IMR-90 (cell line): Measurements from ENCODE around the gene OPALIN. TPM values are rescaled to one million over a fixed set of nuclear protein-coding genes. Genes with fewer than 3 reads are reported as not detected.

ENCODE experiments used
- ATAC-seq: fragments of 200-7000 bp; cut with Tn5 transposase; 2 replicates; pipeline ENCODE4 v1.9.1; 2020; ENCODE audit warnings: low read depth, mild to moderate bottlenecking, moderate library complexity
- BruUV-seq: library from RNA; stranded (reverse); fragments of 400-500 nt; replicated peaks from 2 replicates; lab custom pipeline; 2021; lab: Mats Ljungman, UMichigan
- CTCF ChIA-PET: fragments of 300-600 bp; formaldehyde crosslinking; extraction: SDS; loops from one replicate; lab custom pipeline; 2021; ENCODE audit warnings: antibody characterized with exemption; lab: Yijun Ruan, JAX
- POLR2A ChIA-PET: fragments of 300-600 bp; sonication (Branson Sonifier 250); formaldehyde crosslinking; loops from one replicate; lab custom pipeline; 2022; ENCODE audit warnings: antibody characterized with exemption; ENCODE audit not compliant: unreplicated experiment; lab: Charles Lee
- DNase-seq: peaks from one replicate; pipeline ENCODE4 v3.0.0; 2013
- H2AFZ ChIP-seq: replicated peaks from 2 replicates; pipeline ENCODE3; 2013; ENCODE audit warnings: low read length, mild to moderate bottlenecking; ENCODE audit not compliant: poor library complexity
- H2AK5ac ChIP-seq: 2 replicates; pipeline ENCODE4 v1.6.1; 2013; ENCODE audit warnings: low read depth, low read length, inconsistent platforms
- H2AK9ac ChIP-seq: replicated peaks from 2 replicates; pipeline ENCODE3; 2013; ENCODE audit warnings: mild to moderate bottlenecking, low read depth, low read length, moderate library complexity; ENCODE audit not compliant: poor library complexity
- H2BK120ac ChIP-seq: 2 replicates; pipeline ENCODE4 v1.6.1; 2013; ENCODE audit warnings: low read depth, low read length, inconsistent platforms
- H2BK15ac ChIP-seq: 3 replicates; pipeline ENCODE4 v1.6.1; 2013; ENCODE audit warnings: low read depth, low read length, inconsistent platforms
- H2BK20ac ChIP-seq: 2 replicates; pipeline ENCODE4 v1.6.1; 2013; ENCODE audit warnings: low read depth, mild to moderate bottlenecking, inconsistent platforms, low read length, moderate library complexity
- H2BK5ac ChIP-seq: 2 replicates; pipeline ENCODE4 v1.6.1; 2013; ENCODE audit warnings: mild to moderate bottlenecking, low read depth, low read length, inconsistent platforms; ENCODE audit not compliant: poor library complexity, severe bottlenecking
- H3K14ac ChIP-seq: replicated peaks from 2 replicates; pipeline ENCODE4 v1.6.1; 2013; ENCODE audit warnings: low read depth, low read length, inconsistent platforms
- H3K18ac ChIP-seq: 2 replicates; pipeline ENCODE4 v1.6.1; 2013; ENCODE audit warnings: low read depth, low read length, control low read depth
- H3K23ac ChIP-seq: 2 replicates; pipeline ENCODE4 v1.6.1; 2013; ENCODE audit warnings: low read depth, low read length, inconsistent platforms
- H3K27ac ChIP-seq: 2 replicates; pipeline ENCODE4 v1.5.1; 2013; ENCODE audit warnings: mild to moderate bottlenecking, control low read depth, low read length; ENCODE audit not compliant: insufficient read depth
- H3K27me3 ChIP-seq: 2 replicates; pipeline ENCODE4 v1.6.1; 2013; ENCODE audit warnings: low read length; ENCODE audit not compliant: control insufficient read depth, insufficient read depth
- H3K36me3 ChIP-seq: 2 replicates; pipeline ENCODE4 v1.6.1; 2013; ENCODE audit warnings: low read length, mixed read lengths; ENCODE audit not compliant: control insufficient read depth, insufficient read depth
- H3K4ac ChIP-seq: 2 replicates; pipeline ENCODE4 v1.6.1; 2013; ENCODE audit warnings: low read depth, low read length, inconsistent platforms
- H3K4me1 ChIP-seq: 2 replicates; pipeline ENCODE4 v1.6.1; 2013; ENCODE audit warnings: low read length, mixed read lengths; ENCODE audit not compliant: control insufficient read depth, insufficient read depth
- H3K4me2 ChIP-seq: 2 replicates; pipeline ENCODE4 v1.6.1; 2013; ENCODE audit warnings: low read depth, mild to moderate bottlenecking, control low read depth, low read length, moderate library complexity
- H3K4me3 ChIP-seq: 2 replicates; pipeline ENCODE4 v1.5.1; 2013; ENCODE audit warnings: low read depth, mild to moderate bottlenecking, control low read depth, low read length, moderate library complexity; ENCODE audit not compliant: insufficient read depth
- H3K56ac ChIP-seq: 2 replicates; pipeline ENCODE4 v1.6.1; 2013; ENCODE audit warnings: low read length, inconsistent platforms; ENCODE audit not compliant: insufficient read depth; ENCODE audit errors: extremely low read depth
- H3K79me1 ChIP-seq, 2 experiments: 2 replicates each; pipeline ENCODE4 v1.6.1; 2013; ENCODE audit warnings: low read length in 2 of 2, inconsistent platforms in 1 of 2, low read depth in 1 of 2
- H3K9ac ChIP-seq: 2 replicates; pipeline ENCODE4 v1.6.1; 2013; ENCODE audit warnings: low read depth, low read length, control low read depth
- H3K9me1 ChIP-seq: 2 replicates; pipeline ENCODE4 v1.6.1; 2013; ENCODE audit warnings: low read length, inconsistent platforms; ENCODE audit not compliant: insufficient read depth
- H3K9me3 ChIP-seq: 2 replicates; pipeline ENCODE4 v1.6.1; 2013; ENCODE audit warnings: low read length; ENCODE audit not compliant: control insufficient read depth, insufficient read depth
- H4K20me1 ChIP-seq: 2 replicates; pipeline ENCODE4 v1.6.1; 2013; ENCODE audit warnings: low read length, inconsistent platforms; ENCODE audit not compliant: insufficient read depth
- H4K5ac ChIP-seq: 2 replicates; pipeline ENCODE4 v1.6.1; 2013; ENCODE audit warnings: mild to moderate bottlenecking, low read depth, low read length, control low read depth
- H4K8ac ChIP-seq, 2 experiments: 2 replicates each; pipeline ENCODE4 v1.6.1; 2013; ENCODE audit warnings: low read depth in 2 of 2, low read length in 2 of 2, control low read depth in 1 of 2, inconsistent platforms in 1 of 2
- H4K91ac ChIP-seq: 2 replicates; pipeline ENCODE4 v1.6.1; 2013; ENCODE audit warnings: low read depth, low read length, inconsistent platforms; ENCODE audit not compliant: insufficient read depth
- BHLHE40 ChIP-seq: fragments of 150-350 bp; IDR thresholded peaks from 2 replicates; pipeline ENCODE4 v1.6.1; 2016; ENCODE audit warnings: mild to moderate bottlenecking, low read depth, low read length
- CTCF ChIP-seq: conservative IDR thresholded peaks from 2 replicates; pipeline ENCODE4 v1.5.1; 2012; ENCODE audit warnings: mild to moderate bottlenecking, low read depth, low read length, improper control_type of control experiment
- MXI1 ChIP-seq: IDR thresholded peaks from 2 replicates; pipeline ENCODE4 v1.6.1; 2012; ENCODE audit warnings: low read depth, mild to moderate bottlenecking, low read length, moderate library complexity, borderline replicate concordance
- NFE2L2 ChIP-seq: fragments of 150-350 bp; IDR thresholded peaks from 2 replicates; pipeline ENCODE4 v1.6.1; 2016; ENCODE audit warnings: low read depth, mild to moderate bottlenecking, low read length
- POLR2A ChIP-seq: IDR thresholded peaks from 2 replicates; pipeline ENCODE4 v1.6.1; 2012; ENCODE audit warnings: mild to moderate bottlenecking, low read depth, low read length
- RAD21 ChIP-seq: IDR thresholded peaks from 2 replicates; pipeline ENCODE4 v1.6.1; 2012; ENCODE audit warnings: low read length, improper control_type of control experiment
- SMC3 ChIP-seq: fragments of 150-350 bp; IDR thresholded peaks from 2 replicates; pipeline ENCODE4 v1.6.1; 2016; ENCODE audit warnings: low read depth, mild to moderate bottlenecking, antibody characterized with exemption, low read length, moderate library complexity
- WGBS, 2 experiments: methylation state at CpG; one replicate each; pipeline versions ENCODE4 v1.1.5 to v1.1.7; 2013; ENCODE audit warnings: missing lambda C conversion rate in 2 of 2; ENCODE audit not compliant: insufficient read length in 1 of 2; ENCODE audit errors: extremely low coverage in 2 of 2; 5-methylcytosine and 5-hydroxymethylcytosine counted together
- dilution Hi-C: fragments of 300-500 bp; cut with HindIII; formaldehyde crosslinking; loops from one replicate; pipeline ENCODE4 v1.14.3; 2018; ENCODE audit warnings: low sequenced_read_pairs; ENCODE audit not compliant: unreplicated experiment
- in situ Hi-C: fragments of 300-500 bp; cut with MboI; formaldehyde crosslinking; loops from 3 replicates; pipeline ENCODE4 v1.14.3; 2019; ENCODE audit warnings: low sequenced_read_pairs, inconsistent platforms, mixed read lengths
- intact Hi-C: fragments of 100-400 bp; cut with micrococcal nuclease; formaldehyde crosslinking; loops from 2 replicates; pipeline ENCODE4 v1.10.0; 2022
- polyA plus RNA-seq, 3 experiments: library from polyadenylated mRNA; depleted of rRNA; stranded (reverse); fragments of >200 nt; gene quantifications; 2 replicates each; pipeline ENCODE4 v1.2.3, GENCODE V29; 2012; ENCODE audit warnings: low replicate concordance in 1 of 3
- total RNA-seq: library from RNA; depleted of rRNA; stranded (reverse); fragments of >200 nt; gene quantifications from 2 replicates; pipeline ENCODE4 v1.2.3, GENCODE V29; 2012

OPALIN gene
- total and polyA plus RNA-seq, 2 of the 4 experiments (the other 2 are of a cell fraction): not detected

GRCh38 chr10:96389785-96390184, 31.0 kb upstream of the OPALIN start:
- H3K9ac ChIP-seq: no peak overlapping the region
- no peak overlapping the region for H2BK15ac ChIP-seq
- H2BK20ac ChIP-seq: no peak overlapping the region
- TF ChIP-seq RAD21 (no peak), POLR2A (no peak), CTCF (no peak), BHLHE40 (no peak), MXI1 (no peak), SMC3 (no peak), NFE2L2 (no peak)
- ChIA-PET POLR2A (no interaction called here), CTCF (interaction anchor here (0.6 kb wide), 1 partner anchor 176 kb away, joined by 9 read pairs; no protein-coding TSS in a partner anchor)
- no peak for DNase-seq
- no peak overlapping the region for H2BK5ac ChIP-seq
- in situ Hi-C loops: loop anchor here (10.0 kb wide), 1 partner anchor 125 kb away; the partner anchor contains the start of gene TLL2
- no peaks in the 10 kb centered on the region for H3K36me3 ChIP-seq
- no peak for ATAC-seq
- H3K79me1 ChIP-seq: no peaks in the 10 kb centered on the region
- no peak overlapping the region for H2AK9ac ChIP-seq
- 46% methylated on average over 5 of the region's 5 CpGs; no CpG with 5 or more reads in 1 of the 2 experiments for WGBS, 2 experiments
- no peaks in the 10 kb centered on the region for H3K9me3 ChIP-seq
- no peaks in the 10 kb centered on the region for H3K9me1 ChIP-seq
- H3K4me2 ChIP-seq: no peak overlapping the region
- no peak overlapping the region for H2AFZ ChIP-seq
- no peak overlapping the region for H3K27ac ChIP-seq
- no peak overlapping the region for H2AK5ac ChIP-seq
- intact Hi-C loops: no loop called here
- no peak overlapping the region for H4K8ac ChIP-seq
- H3K4me3 ChIP-seq: no peak overlapping the region
- H4K20me1 ChIP-seq: no peaks in the 10 kb centered on the region
- no peak overlapping the region for H3K23ac ChIP-seq
- H4K5ac ChIP-seq: no peak overlapping the region
- no peaks in the 10 kb centered on the region for H3K4me1 ChIP-seq
- H3K56ac ChIP-seq: no peak overlapping the region; the same call in 1 of the 2 replicates
- H3K18ac ChIP-seq: no peak overlapping the region
- BruUV-seq: no TSS peak
- no peak overlapping the region for H3K4ac ChIP-seq
- H3K14ac ChIP-seq: no peak overlapping the region
- H2BK120ac ChIP-seq: no peak overlapping the region
- dilution Hi-C loops: no loop called here
- H3K27me3 ChIP-seq: peaks cover 12% of the 10 kb centered on the region
- no peak overlapping the region for H4K91ac ChIP-seq
